H9 (cell line): ENCODE measurements around the gene DOCK9. TPM values are rescaled to one million over a fixed set of nuclear protein-coding genes. Genes with fewer than 3 reads are reported as not detected.

Experiments used
- DNase-seq: peaks from one replicate; pipeline ENCODE4 v3.0.0-alpha.2; 2017
- H2AFZ ChIP-seq: one replicate; pipeline ENCODE4 v1.6.1; 2013; ENCODE audit warnings: mild to moderate bottlenecking, low read length, control low read depth, moderate library complexity
- H2AK5ac ChIP-seq: 2 replicates; pipeline ENCODE4 v1.6.1; 2013; ENCODE audit warnings: low read length, control low read depth, mixed read lengths; ENCODE audit not compliant: insufficient read length
- H2BK120ac ChIP-seq: one replicate; pipeline ENCODE4 v1.6.1; 2013; ENCODE audit warnings: low read depth, mild to moderate bottlenecking, low read length, control low read depth, inconsistent platforms; ENCODE audit not compliant: poor library complexity, severe bottlenecking
- H2BK12ac ChIP-seq: 2 replicates; pipeline ENCODE4 v1.6.1; 2013; ENCODE audit warnings: low read length, control low read depth, mixed read lengths, low read depth; ENCODE audit not compliant: insufficient read length
- H2BK15ac ChIP-seq: 2 replicates; pipeline ENCODE4 v1.6.1; 2013; ENCODE audit warnings: low read depth, low read length, control low read depth
- H2BK20ac ChIP-seq: one replicate; pipeline ENCODE4 v1.6.1; 2013; ENCODE audit warnings: low read depth, mild to moderate bottlenecking, low read length, control low read depth, inconsistent platforms; ENCODE audit not compliant: poor library complexity, severe bottlenecking
- H2BK5ac ChIP-seq: 2 replicates; pipeline ENCODE4 v1.6.1; 2013; ENCODE audit warnings: low read length, control low read depth, mixed read lengths; ENCODE audit not compliant: insufficient read length
- H3K14ac ChIP-seq: 2 replicates; pipeline ENCODE4 v1.6.1; 2013; ENCODE audit warnings: low read length, control low read depth; ENCODE audit not compliant: insufficient read depth
- H3K18ac ChIP-seq: 2 replicates; pipeline ENCODE4 v1.6.1; 2013; ENCODE audit warnings: low read depth, mild to moderate bottlenecking, mixed read lengths, low read length, control low read depth; ENCODE audit not compliant: insufficient read length
- H3K23ac ChIP-seq: 2 replicates; pipeline ENCODE4 v1.6.1; 2013; ENCODE audit warnings: low read length, control low read depth, mixed read lengths, low read depth; ENCODE audit not compliant: insufficient read length
- H3K23me2 ChIP-seq: 2 replicates; pipeline ENCODE4 v1.6.1; 2013; ENCODE audit warnings: low read depth, mild to moderate bottlenecking, mixed read lengths, low read length, control low read depth; ENCODE audit not compliant: insufficient read length, poor library complexity, severe bottlenecking
- H3K27ac ChIP-seq: 2 replicates; pipeline ENCODE4 v1.5.1; 2013; ENCODE audit warnings: low read length, control low read depth, mixed read lengths, low read depth; ENCODE audit not compliant: insufficient read length
- H3K27me3 ChIP-seq: 2 replicates; pipeline ENCODE4 v1.6.1; 2013; ENCODE audit warnings: low read length, control low read depth, inconsistent platforms; ENCODE audit not compliant: insufficient read depth
- H3K4ac ChIP-seq: 2 replicates; pipeline ENCODE4 v1.6.1; 2013; ENCODE audit warnings: low read depth, mild to moderate bottlenecking, control low read depth, inconsistent platforms, low read length, moderate library complexity
- H3K4me1 ChIP-seq: 2 replicates; pipeline ENCODE4 v1.6.1; 2013; ENCODE audit warnings: low read length, control low read depth, inconsistent platforms; ENCODE audit not compliant: insufficient read depth
- H3K4me2 ChIP-seq: 2 replicates; pipeline ENCODE4 v1.6.1; 2013; ENCODE audit warnings: low read length, control low read depth, mixed read lengths; ENCODE audit not compliant: insufficient read length, insufficient read depth
- H3K56ac ChIP-seq: 2 replicates; pipeline ENCODE4 v1.6.1; 2013; ENCODE audit warnings: low read depth, mild to moderate bottlenecking, mixed read lengths, low read length, control low read depth; ENCODE audit not compliant: insufficient read length
- H3K79me1 ChIP-seq: 2 replicates; pipeline ENCODE4 v1.6.1; 2013; ENCODE audit warnings: low read depth, mild to moderate bottlenecking, moderate library complexity, low read length, control low read depth, inconsistent platforms; ENCODE audit not compliant: insufficient read depth, poor library complexity, severe bottlenecking
- H3K79me2 ChIP-seq: 2 replicates; pipeline ENCODE4 v1.6.1; 2013; ENCODE audit warnings: low read length, control low read depth, inconsistent platforms; ENCODE audit not compliant: insufficient read depth
- H3K9ac ChIP-seq: 2 replicates; pipeline ENCODE4 v1.6.1; 2013; ENCODE audit warnings: low read length, control low read depth, mixed read lengths; ENCODE audit not compliant: insufficient read length; ENCODE audit errors: extremely low read depth
- H3K9me3 ChIP-seq: one replicate; pipeline ENCODE4 v1.6.1; 2013; ENCODE audit warnings: low read depth, low read length, inconsistent platforms; ENCODE audit not compliant: control insufficient read depth
- H3T11ph ChIP-seq: one replicate; pipeline ENCODE4 v1.6.1; 2013; ENCODE audit warnings: mild to moderate bottlenecking, low read length, control low read depth, inconsistent platforms
- H4K20me1 ChIP-seq: one replicate; pipeline ENCODE4 v1.6.1; 2013; ENCODE audit not compliant: control insufficient read depth, insufficient read length, insufficient read depth
- H4K5ac ChIP-seq: 2 replicates; pipeline ENCODE4 v1.6.1; 2013; ENCODE audit warnings: low read depth, mild to moderate bottlenecking, mixed read lengths, low read length, control low read depth; ENCODE audit not compliant: insufficient read length
- H4K8ac ChIP-seq: replicated peaks from 2 replicates; pipeline ENCODE4 v1.6.1; 2013; ENCODE audit warnings: low read length, control low read depth, mixed read lengths, low read depth; ENCODE audit not compliant: insufficient read length
- H4K91ac ChIP-seq: 2 replicates; pipeline ENCODE4 v1.6.1; 2013; ENCODE audit warnings: low read depth, mild to moderate bottlenecking, moderate library complexity, mixed read lengths, low read length, control low read depth; ENCODE audit not compliant: insufficient read length
- H3K27ac Mint-ChIP-seq, 3 experiments: 2 replicates in 2 of 3; 3 replicates in 1 of 3; pipeline ENCODE4 v1.8.0; 2020 to 2021; ENCODE audit warnings: mixed read lengths in 3 of 3, mild to moderate bottlenecking in 1 of 3, moderate library complexity in 1 of 3
- H3K27me3 Mint-ChIP-seq: 2 replicates; pipeline ENCODE4 v1.8.0; 2021; ENCODE audit warnings: low read depth, mild to moderate bottlenecking, moderate library complexity, mixed read lengths
- H3K36me3 Mint-ChIP-seq, 3 experiments: 2 replicates in 2 of 3; 3 replicates in 1 of 3; pipeline ENCODE4 v1.8.0; 2020 to 2021; ENCODE audit warnings: low read depth in 3 of 3, mixed read lengths in 3 of 3; ENCODE audit not compliant: insufficient read depth in 1 of 3
- H3K4me1 Mint-ChIP-seq, 2 experiments: 2 replicates each; pipeline ENCODE4 v1.8.0; 2020; ENCODE audit warnings: mixed read lengths in 2 of 2
- H3K4me3 Mint-ChIP-seq, 2 experiments: 2 replicates in 1 of 2; 3 replicates in 1 of 2; pipeline ENCODE4 v1.8.0; 2020 to 2021; ENCODE audit warnings: mild to moderate bottlenecking in 2 of 2, mixed read lengths in 2 of 2, moderate library complexity in 1 of 2
- H3K9me3 Mint-ChIP-seq, 2 experiments: 2 replicates in 1 of 2; 3 replicates in 1 of 2; pipeline ENCODE4 v1.8.0; 2020; ENCODE audit warnings: mild to moderate bottlenecking in 2 of 2, mixed read lengths in 2 of 2, moderate library complexity in 1 of 2
- WGBS: extraction: QIAGEN DNeasy Blood & Tissue Kit; methylation state at CpG from one replicate; pipeline ENCODE4 v1.1.7; 2013; ENCODE audit warnings: missing lambda C conversion rate, low lambda C conversion rate, mixed read lengths; ENCODE audit not compliant: insufficient read length; ENCODE audit errors: extremely low coverage; 5-methylcytosine and 5-hydroxymethylcytosine counted together
- total RNA-seq: library from RNA; stranded (reverse); gene quantifications from 2 replicates; pipeline ENCODE4 v1.2.1, GENCODE V29; 2021
- TF ChIP-seq, protein P1 (sequence below): fragments of 200-600 bp; sonication (generic); conservative IDR thresholded peaks from 3 replicates; pipeline ENCODE4 v1.8.0; 2021; ENCODE audit warnings: antibody characterized with exemption, mild to moderate bottlenecking

DOCK9 gene
- total RNA-seq, 1 experiment from 2014 or later = 23.0 TPM

DNA sequence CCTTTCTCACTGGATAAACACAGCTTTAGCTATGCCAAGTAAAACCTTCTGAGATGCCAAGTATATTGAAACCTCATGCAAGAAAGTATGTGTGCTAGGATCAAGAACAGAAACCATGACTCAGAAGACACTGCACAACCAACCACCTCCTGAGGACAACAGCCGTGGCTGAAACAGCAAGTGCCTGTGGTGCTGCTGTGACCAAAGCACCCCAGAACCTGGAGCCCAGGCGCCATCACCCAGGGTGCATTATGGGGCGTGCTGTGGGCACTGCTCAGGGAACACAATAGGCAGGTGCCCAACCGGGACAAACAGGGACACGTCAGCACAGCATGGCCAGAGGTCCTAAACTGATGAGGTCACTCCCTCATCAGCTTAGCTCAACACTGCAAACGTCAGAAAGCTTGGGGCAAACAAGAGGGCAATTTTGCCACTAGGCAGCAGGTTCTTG, 124.1 kb downstream of the DOCK9 start:
- Histone ChIP-seq H3K56ac (no peak overlapping the region), H4K5ac (no peak overlapping the region), H2BK15ac (no peak overlapping the region), H3K4me2 (no peak overlapping the region), H2BK120ac (no peak overlapping the region), H3K9ac (no peak overlapping the region), H2BK20ac (no peak overlapping the region), H4K20me1 (no peaks in the 10 kb centered on the region), H3K27ac (no peak overlapping the region), H3K79me1 (no peaks in the 10 kb centered on the region), H3K14ac (no peak overlapping the region; the same call in 1 of the 2 replicates), H3K23me2 (no peaks in the 10 kb centered on the region), H2AK5ac (no peak overlapping the region), H3K9me3 (no peaks in the 10 kb centered on the region), H4K91ac (no peak overlapping the region), H3K18ac (no peak overlapping the region), H3K27me3 (no peaks in the 10 kb centered on the region), H2AFZ (no peak overlapping the region), H3K23ac (no peak overlapping the region), H2BK5ac (no peak overlapping the region), H3K4ac (no peak overlapping the region), H4K8ac (no peak overlapping the region), H3T11ph (no peak overlapping the region), H3K4me1 (no peaks in the 10 kb centered on the region), H2BK12ac (no peak overlapping the region), H3K79me2 (no peaks in the 10 kb centered on the region)
- Mint-ChIP-seq H3K4me1 (no peaks in the 10 kb centered on the region), H3K9me3 (no peaks in the 10 kb centered on the region), H3K27ac (no peak overlapping the region; a peak in 1 of 7 replicates), H3K36me3 (no peaks in the 10 kb centered on the region), H3K4me3 (no peak overlapping the region; a peak in 1 of 5 replicates), H3K27me3 (no peaks in the 10 kb centered on the region)
- WGBS = no CpG with 5 or more reads among the region's 6 CpGs
- TF ChIP-seq, protein P1, sequence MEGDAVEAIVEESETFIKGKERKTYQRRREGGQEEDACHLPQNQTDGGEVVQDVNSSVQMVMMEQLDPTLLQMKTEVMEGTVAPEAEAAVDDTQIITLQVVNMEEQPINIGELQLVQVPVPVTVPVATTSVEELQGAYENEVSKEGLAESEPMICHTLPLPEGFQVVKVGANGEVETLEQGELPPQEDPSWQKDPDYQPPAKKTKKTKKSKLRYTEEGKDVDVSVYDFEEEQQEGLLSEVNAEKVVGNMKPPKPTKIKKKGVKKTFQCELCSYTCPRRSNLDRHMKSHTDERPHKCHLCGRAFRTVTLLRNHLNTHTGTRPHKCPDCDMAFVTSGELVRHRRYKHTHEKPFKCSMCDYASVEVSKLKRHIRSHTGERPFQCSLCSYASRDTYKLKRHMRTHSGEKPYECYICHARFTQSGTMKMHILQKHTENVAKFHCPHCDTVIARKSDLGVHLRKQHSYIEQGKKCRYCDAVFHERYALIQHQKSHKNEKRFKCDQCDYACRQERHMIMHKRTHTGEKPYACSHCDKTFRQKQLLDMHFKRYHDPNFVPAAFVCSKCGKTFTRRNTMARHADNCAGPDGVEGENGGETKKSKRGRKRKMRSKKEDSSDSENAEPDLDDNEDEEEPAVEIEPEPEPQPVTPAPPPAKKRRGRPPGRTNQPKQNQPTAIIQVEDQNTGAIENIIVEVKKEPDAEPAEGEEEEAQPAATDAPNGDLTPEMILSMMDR = no peak
- DNase-seq = no peak
